Endothelial cell (in vitro differentiated cells): ENCODE results near the gene TSC22D2. TPM values are rescaled to one million over a fixed set of nuclear protein-coding genes. Genes with fewer than 3 reads are reported as not detected.

Source experiments
- DNase-seq: peaks from one replicate; pipeline ENCODE4 v3.0.0; 2021; ENCODE audit warnings: low spot score
- H3K27ac Mint-ChIP-seq: one replicate; pipeline ENCODE4 v1.8.0; 2021; ENCODE audit warnings: mixed read lengths, inconsistent platforms; ENCODE audit not compliant: unreplicated experiment
- H3K27me3 Mint-ChIP-seq: one replicate; pipeline ENCODE4 v1.8.0; 2021; ENCODE audit warnings: mild to moderate bottlenecking, moderate library complexity, mixed read lengths, inconsistent platforms; ENCODE audit not compliant: unreplicated experiment
- H3K36me3 Mint-ChIP-seq: one replicate; pipeline ENCODE4 v1.8.0; 2021; ENCODE audit warnings: mild to moderate bottlenecking, low read depth, mixed read lengths, inconsistent platforms; ENCODE audit not compliant: unreplicated experiment
- H3K4me1 Mint-ChIP-seq: one replicate; pipeline ENCODE4 v1.8.0; 2021; ENCODE audit warnings: mild to moderate bottlenecking, mixed read lengths, inconsistent platforms; ENCODE audit not compliant: unreplicated experiment
- H3K4me3 Mint-ChIP-seq: one replicate; pipeline ENCODE4 v1.8.0; 2021; ENCODE audit warnings: mild to moderate bottlenecking, mixed read lengths, inconsistent platforms; ENCODE audit not compliant: unreplicated experiment
- H3K9me3 Mint-ChIP-seq: one replicate; pipeline ENCODE4 v1.8.0; 2021; ENCODE audit warnings: mixed read lengths, inconsistent platforms; ENCODE audit not compliant: unreplicated experiment
- CTCF ChIP-seq: fragments of 200-600 bp; sonication (generic); IDR thresholded peaks from one replicate; pipeline ENCODE4 v1.5.0; 2021; ENCODE audit warnings: antibody characterized with exemption; ENCODE audit not compliant: unreplicated experiment
- total RNA-seq: library from RNA; stranded (reverse); fragmentation: NEBNext Ultra II Directional; extraction: Animal tissue kit (Norgen Biotek cat#: 25700); gene quantifications from one replicate; pipeline ENCODE4 v1.2.1, GENCODE V29; 2021; ENCODE audit not compliant: unreplicated experiment

The TSC22D2 gene
- total RNA-seq, 1 donor from 2014 or later = 38.8 TPM

- no peaks in the 10 kb centered on the region for H3K27me3 Mint-ChIP-seq
- H3K4me3 Mint-ChIP-seq = no peak overlapping the region
- DNase-seq = no peak
- peak overlapping the region; percentile 30 for H3K27ac Mint-ChIP-seq
- H3K9me3 Mint-ChIP-seq = no peaks in the 10 kb centered on the region
- peaks cover 24% of the 10 kb centered on the region for H3K4me1 Mint-ChIP-seq
- no peaks in the 10 kb centered on the region for H3K36me3 Mint-ChIP-seq
- no peak for TF ChIP-seq CTCF
These were observed 43.4 kb downstream of the TSC22D2 start for GRCh38 chr3:150451329-150452048.

DNA sequence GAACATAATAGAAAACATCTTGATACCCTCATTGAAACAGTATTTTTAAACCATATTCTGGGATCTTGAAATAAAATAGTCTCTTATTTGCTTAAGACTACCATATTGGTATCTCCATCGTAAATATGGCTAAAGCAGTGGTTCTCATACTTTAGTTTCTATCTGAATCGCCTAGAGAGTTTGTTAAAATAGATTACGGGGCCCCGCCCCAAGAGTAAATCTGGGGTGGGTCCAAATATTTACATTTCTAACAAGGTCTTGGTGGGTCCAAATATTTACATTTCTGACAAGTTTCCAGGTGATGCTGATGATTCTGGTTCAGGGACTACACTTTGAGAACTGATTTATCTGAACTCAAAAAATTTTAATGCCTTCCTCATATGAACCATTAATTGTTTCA, 45.3 kb downstream of the TSC22D2 start:
- Mint-ChIP-seq H3K27ac (no peak overlapping the region), H3K27me3 (peaks cover under 1% of the 10 kb centered on the region), H3K4me3 (no peak overlapping the region), H3K4me1 (peaks cover 20% of the 10 kb centered on the region), H3K9me3 (no peaks in the 10 kb centered on the region), H3K36me3 (peaks cover 12% of the 10 kb centered on the region)
- DNase-seq = no peak
- no peak for TF ChIP-seq CTCF

DNA sequence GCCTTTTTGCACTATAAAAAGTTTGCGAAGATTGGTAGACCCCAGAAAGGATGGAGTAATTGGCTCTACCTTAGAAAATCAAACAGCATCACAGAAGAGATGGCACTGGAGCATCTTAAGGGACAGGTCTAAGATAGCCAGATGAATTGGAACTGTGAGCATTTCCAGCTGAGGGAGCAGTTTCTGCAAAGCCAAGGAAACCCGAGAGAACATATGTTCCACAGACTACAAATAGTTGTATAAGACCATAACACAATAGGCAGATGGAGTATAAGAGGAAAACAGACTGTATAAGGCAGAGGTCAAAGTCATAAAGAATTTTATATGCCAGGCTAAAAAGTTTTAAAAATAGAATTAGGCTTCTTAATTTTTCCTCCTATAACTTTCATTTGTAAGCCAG, 46.0 kb downstream of the TSC22D2 start:
- H3K4me1 Mint-ChIP-seq = peaks cover 18% of the 10 kb centered on the region
- no peak overlapping the region for H3K4me3 Mint-ChIP-seq
- no peaks in the 10 kb centered on the region for H3K9me3 Mint-ChIP-seq
- H3K27ac Mint-ChIP-seq = peak overlapping the region; percentile 25
- DNase-seq = no peak
- peaks cover 17% of the 10 kb centered on the region for H3K36me3 Mint-ChIP-seq
- H3K27me3 Mint-ChIP-seq = peaks cover 1% of the 10 kb centered on the region
- no peak for TF ChIP-seq CTCF

DNA sequence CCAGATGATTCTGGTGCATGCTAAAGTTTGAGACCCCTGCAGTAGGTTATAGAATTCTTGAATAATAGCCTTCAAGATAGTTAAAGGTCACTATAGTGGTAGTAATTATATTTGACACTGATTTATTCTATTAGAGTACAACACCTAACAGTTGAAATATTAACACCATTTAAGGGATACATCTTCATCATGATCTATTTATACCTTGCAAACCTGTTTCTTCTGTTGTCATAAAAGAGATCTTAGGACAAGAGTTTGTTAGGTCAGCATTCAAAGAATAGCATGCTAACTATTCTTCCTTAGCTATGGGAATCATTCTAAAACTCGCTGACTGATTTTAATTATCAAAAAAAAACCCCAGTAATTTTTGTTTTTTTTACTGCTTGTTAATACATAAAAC, 46.5 kb downstream of the TSC22D2 start:
- TF ChIP-seq CTCF = no peak
- H3K4me3 Mint-ChIP-seq = no peak overlapping the region
- no peak overlapping the region for H3K27ac Mint-ChIP-seq
- H3K27me3 Mint-ChIP-seq = peaks cover 1% of the 10 kb centered on the region
- peaks cover 13% of the 10 kb centered on the region for H3K4me1 Mint-ChIP-seq
- H3K36me3 Mint-ChIP-seq = peaks cover 17% of the 10 kb centered on the region
- no peaks in the 10 kb centered on the region for H3K9me3 Mint-ChIP-seq
- no peak for DNase-seq

GRCh38 chr3:150455341-150455740, 47.2 kb downstream of the TSC22D2 start:
- Mint-ChIP-seq H3K9me3 (no peaks in the 10 kb centered on the region), H3K36me3 (peaks cover 17% of the 10 kb centered on the region), H3K27ac (peak overlapping the region; percentile 30), H3K27me3 (peaks cover 1% of the 10 kb centered on the region), H3K4me1 (peaks cover 13% of the 10 kb centered on the region), H3K4me3 (no peak overlapping the region)
- no peak for TF ChIP-seq CTCF
- DNase-seq = no peak
